Measurements from ENCODE around the gene RAB7A.

Gene RAB7A

DNA sequence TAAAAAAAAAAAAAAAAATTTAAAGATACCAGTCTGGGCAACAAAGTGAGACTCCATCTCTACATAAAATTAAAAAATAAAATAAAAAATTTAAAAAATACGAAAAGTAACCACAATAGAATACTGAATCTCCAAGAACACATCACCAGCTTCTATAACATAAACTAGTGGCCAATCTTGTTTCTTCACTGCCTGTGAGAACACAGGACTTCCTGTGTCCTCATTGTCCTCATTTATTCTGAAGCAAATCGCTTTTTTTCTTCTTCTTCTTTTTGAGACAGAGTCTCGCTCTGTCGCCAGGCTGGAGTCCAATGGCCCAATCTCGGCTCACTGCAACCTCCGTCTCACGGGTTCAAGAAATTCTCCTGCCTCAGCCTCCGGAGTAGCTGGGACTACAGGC, 28.6 kb upstream of the RAB7A start:
- no peak overlapping the region for H3K27ac ChIP-seq
- H3K36me3 ChIP-seq = no peaks in the 10 kb centered on the region
- H3K4me1 ChIP-seq = peaks cover 37% of the 10 kb centered on the region
- no peaks in the 10 kb centered on the region for H3K9me3 ChIP-seq
- H3K9ac ChIP-seq = no peak overlapping the region
- 0 out of 2 replicates have a peak, but pooled peaks cover 5% of the 10 kb centered on the region for H3K27me3 ChIP-seq
- no peak overlapping the region for H3K4me3 ChIP-seq
- no peak for TF ChIP-seq Cebpa-rat (IDR thresholded peaks at IDR 0.05)
- no peak overlapping the region for H3K4me2 ChIP-seq
- H4K20me1 ChIP-seq = no peaks in the 10 kb centered on the region

DNA sequence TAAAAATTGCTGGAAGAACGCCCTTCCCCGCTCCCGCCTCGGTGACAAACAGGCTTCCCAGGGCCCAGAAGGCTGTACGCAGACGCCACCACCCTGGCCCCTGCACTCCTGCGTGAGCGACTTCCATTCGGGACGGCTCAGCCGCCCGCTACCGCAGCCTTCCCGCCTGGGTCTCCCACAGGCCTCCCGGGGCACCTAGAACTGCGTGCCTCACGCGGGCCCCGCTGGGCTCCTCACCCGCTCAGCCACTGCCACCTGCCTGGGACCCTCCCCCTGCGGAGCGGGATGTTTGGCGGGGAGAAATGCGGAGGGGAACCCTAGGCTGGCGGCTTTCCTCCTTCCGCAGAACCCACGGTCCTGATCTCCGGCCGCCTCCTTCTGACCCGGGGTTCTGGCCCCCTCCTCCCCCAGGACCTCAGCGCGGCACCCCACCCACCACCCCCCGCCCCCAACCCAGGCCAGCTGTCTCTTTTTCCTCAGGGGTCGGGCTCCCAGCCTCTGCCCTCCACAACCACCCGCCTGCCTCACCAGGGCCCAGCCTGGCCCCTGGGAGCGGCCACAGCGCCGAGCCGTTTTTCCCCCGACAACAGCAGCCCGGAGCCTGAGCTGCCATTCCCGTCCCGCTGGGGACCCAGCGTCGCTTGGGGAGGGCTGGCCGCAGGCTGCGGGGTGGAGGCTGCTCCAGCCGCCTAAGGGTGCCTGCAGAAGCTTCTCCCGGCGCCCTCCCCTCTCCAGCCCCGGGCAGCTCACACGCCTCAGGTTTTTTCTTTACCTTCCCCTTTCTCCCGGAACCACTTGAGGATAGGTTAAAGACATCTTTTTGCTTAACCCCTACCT, 27.6 kb upstream of the RAB7A start:
- no peaks in the 10 kb centered on the region for H3K36me3 ChIP-seq
- H4K20me1 ChIP-seq = no peaks in the 10 kb centered on the region
- TF ChIP-seq Cebpa-rat (IDR thresholded peaks at IDR 0.05) = no peak
- 0 out of 2 replicates have a peak, but pooled peaks cover 5% of the 10 kb centered on the region for H3K27me3 ChIP-seq
- H3K9ac ChIP-seq = peak overlapping the region; percentile 78
- H3K9me3 ChIP-seq = no peaks in the 10 kb centered on the region
- peaks cover 37% of the 10 kb centered on the region for H3K4me1 ChIP-seq
- peak overlapping the region; percentile 74 for H3K27ac ChIP-seq
- H3K4me3 ChIP-seq = peak overlapping the region; percentile 69
- H3K4me2 ChIP-seq = peak overlapping the region; percentile 93

DNA sequence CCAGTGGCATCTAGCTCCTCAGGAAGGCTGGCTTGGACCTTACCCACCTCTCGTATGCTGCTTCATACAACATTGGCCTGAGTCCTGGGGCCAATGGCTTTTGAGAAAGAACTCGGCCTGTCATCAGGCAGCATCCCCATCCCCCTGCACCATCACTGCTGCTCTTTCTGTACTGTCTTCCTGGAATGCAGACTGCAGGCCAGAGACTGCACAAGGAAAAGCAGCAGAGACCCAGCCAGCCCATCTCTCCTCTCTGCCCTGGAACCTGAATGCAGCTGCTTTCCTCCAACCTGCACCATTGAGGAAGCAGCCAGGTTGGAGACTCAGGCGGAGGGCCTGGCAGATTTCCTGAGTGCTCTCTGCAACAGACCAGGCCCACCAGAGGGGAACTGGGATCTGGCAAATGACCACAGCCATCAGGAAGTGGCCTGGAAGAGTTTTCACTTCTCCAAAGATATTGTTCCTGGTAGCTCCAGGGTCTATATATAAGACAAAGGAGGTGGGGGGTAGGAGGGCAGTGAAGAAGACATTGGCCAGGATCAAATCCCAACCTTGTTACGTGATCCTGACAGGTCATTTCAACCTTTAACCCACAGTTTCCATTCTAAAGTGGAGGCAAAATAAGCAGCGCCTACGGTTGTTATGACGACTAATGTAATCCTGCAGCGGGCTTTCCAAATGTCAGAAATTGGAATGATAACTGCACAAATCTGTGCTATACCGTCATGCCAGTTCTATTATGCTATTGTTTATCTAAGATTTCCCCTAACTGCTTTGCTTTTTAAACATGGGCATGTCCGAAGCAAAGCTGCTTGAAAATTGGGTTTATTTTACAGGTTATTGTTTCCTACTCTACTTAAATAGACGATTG, 24.4 kb upstream of the RAB7A start:
- no peaks in the 10 kb centered on the region for H4K20me1 ChIP-seq
- 0 out of 2 replicates have a peak, but pooled peaks cover 5% of the 10 kb centered on the region for H3K27me3 ChIP-seq
- no peak overlapping the region for H3K9ac ChIP-seq
- no peak overlapping the region for H3K4me3 ChIP-seq
- no peaks in the 10 kb centered on the region for H3K36me3 ChIP-seq
- H3K4me1 ChIP-seq = peaks cover 36% of the 10 kb centered on the region
- no peak for TF ChIP-seq Cebpa-rat (IDR thresholded peaks at IDR 0.05)
- H3K4me2 ChIP-seq = no peak overlapping the region
- no peaks in the 10 kb centered on the region for H3K9me3 ChIP-seq
- no peak overlapping the region for H3K27ac ChIP-seq

DNA sequence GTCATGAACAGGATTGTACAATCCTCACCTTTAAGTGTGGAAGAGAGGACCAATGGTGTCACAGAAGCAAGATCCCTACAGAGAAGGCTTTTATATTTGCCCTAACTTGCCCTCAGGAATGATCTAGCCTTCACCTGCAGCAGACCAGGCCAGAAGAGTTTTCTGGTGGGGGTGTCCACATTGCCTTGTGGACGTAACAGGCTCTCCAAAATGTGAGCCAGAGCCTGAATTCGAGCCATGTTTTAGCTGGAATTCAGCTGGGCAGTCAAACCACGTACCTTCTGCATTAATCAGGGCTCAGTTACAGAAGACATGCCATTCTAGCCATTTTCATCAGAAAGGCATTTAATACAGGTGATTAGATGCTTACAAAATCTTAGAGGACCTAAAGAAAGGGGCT, 23.6 kb upstream of the RAB7A start:
- 0 out of 2 replicates have a peak, but pooled peaks cover 5% of the 10 kb centered on the region for H3K27me3 ChIP-seq

DNA sequence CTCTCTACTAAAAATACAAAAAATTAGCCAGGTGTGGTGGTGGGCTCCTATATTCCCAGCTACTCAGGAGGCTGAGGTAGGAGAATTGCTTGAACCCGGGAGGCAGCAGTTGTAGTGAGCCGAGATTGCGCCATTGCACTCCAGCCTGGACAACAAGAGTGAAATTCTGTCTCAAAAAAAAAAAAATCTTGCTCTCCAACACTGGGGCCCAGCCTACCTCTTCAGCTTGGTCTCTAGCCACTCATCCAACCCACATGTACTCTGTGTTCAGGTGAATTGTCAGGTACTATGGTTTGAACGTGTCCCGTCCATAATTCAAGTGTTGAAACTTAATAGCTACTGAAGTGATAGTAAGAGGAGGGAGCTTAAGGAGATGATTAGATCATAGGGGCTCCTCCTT, 22.4 kb upstream of the RAB7A start:
- H3K4me2 ChIP-seq = no peak overlapping the region
- H3K27ac ChIP-seq = no peak overlapping the region
- no peaks in the 10 kb centered on the region for H3K27me3 ChIP-seq
- no peaks in the 10 kb centered on the region for H3K9me3 ChIP-seq
- no peaks in the 10 kb centered on the region for H4K20me1 ChIP-seq
- no peak overlapping the region for H3K4me3 ChIP-seq
- TF ChIP-seq Cebpa-rat (IDR thresholded peaks at IDR 0.05) = no peak
- peaks cover 18% of the 10 kb centered on the region for H3K4me1 ChIP-seq
- no peak overlapping the region for H3K9ac ChIP-seq
- H3K36me3 ChIP-seq = no peaks in the 10 kb centered on the region

More for the DNA sequence above, 23.6 kb upstream of the RAB7A start:
- Histone ChIP-seq H3K36me3 (no peaks in the 10 kb centered on the region), H3K27ac (no peak overlapping the region), H3K4me2 (no peak overlapping the region), H3K4me3 (no peak overlapping the region), H4K20me1 (no peaks in the 10 kb centered on the region), H3K4me1 (peaks cover 27% of the 10 kb centered on the region), H3K9me3 (no peaks in the 10 kb centered on the region), H3K9ac (no peak overlapping the region)
- TF ChIP-seq Cebpa-rat (IDR thresholded peaks at IDR 0.05) = no peak

GRCh38 chr3:128706086-128706615, 19.8 kb upstream of the RAB7A start:
- no peak for TF ChIP-seq Cebpa-rat (IDR thresholded peaks at IDR 0.05)
- no peak overlapping the region for H3K27ac ChIP-seq
- H3K9ac ChIP-seq = no peak overlapping the region
- H3K36me3 ChIP-seq = no peaks in the 10 kb centered on the region
- peaks cover 19% of the 10 kb centered on the region; the same call in 1 of the 2 replicates for H3K4me1 ChIP-seq
- H3K27me3 ChIP-seq = no peaks in the 10 kb centered on the region
- H3K9me3 ChIP-seq = no peaks in the 10 kb centered on the region
- no peaks in the 10 kb centered on the region for H4K20me1 ChIP-seq
- no peak overlapping the region for H3K4me2 ChIP-seq
- H3K4me3 ChIP-seq = no peak overlapping the region

GRCh38 chr3:128707928-128708494, 18.0 kb upstream of the RAB7A start:
- Histone ChIP-seq H3K9ac (no peak overlapping the region), H3K9me3 (no peaks in the 10 kb centered on the region), H3K4me2 (no peak overlapping the region), H4K20me1 (no peaks in the 10 kb centered on the region), H3K27ac (no peak overlapping the region), H3K4me3 (no peak overlapping the region), H3K4me1 (peaks cover 12% of the 10 kb centered on the region; the same call in 1 of the 2 replicates), H3K36me3 (no peaks in the 10 kb centered on the region), H3K27me3 (no peaks in the 10 kb centered on the region)
- TF ChIP-seq Cebpa-rat (IDR thresholded peaks at IDR 0.05) = no peak

- no peak overlapping the region for H3K9ac ChIP-seq
- H3K27ac ChIP-seq = no peak overlapping the region
- no peak overlapping the region for H3K4me3 ChIP-seq
- H4K20me1 ChIP-seq = no peaks in the 10 kb centered on the region
- H3K4me2 ChIP-seq = no peak overlapping the region
- peaks cover 12% of the 10 kb centered on the region; the same call in 1 of the 2 replicates for H3K4me1 ChIP-seq
- TF ChIP-seq Cebpa-rat (IDR thresholded peaks at IDR 0.05) = no peak
- H3K27me3 ChIP-seq = no peaks in the 10 kb centered on the region
- no peaks in the 10 kb centered on the region for H3K36me3 ChIP-seq
- H3K9me3 ChIP-seq = no peaks in the 10 kb centered on the region
These were observed 16.9 kb upstream of the RAB7A start for GRCh38 chr3:128709038-128709437.

- peaks cover 15% of the 10 kb centered on the region for H3K4me1 ChIP-seq
- H4K20me1 ChIP-seq = no peaks in the 10 kb centered on the region
- no peak overlapping the region for H3K4me2 ChIP-seq
- H3K36me3 ChIP-seq = no peaks in the 10 kb centered on the region
- TF ChIP-seq Cebpa-rat (IDR thresholded peaks at IDR 0.05) = no peak
- H3K27ac ChIP-seq = no peak overlapping the region
- no peak overlapping the region for H3K4me3 ChIP-seq
- H3K27me3 ChIP-seq = no peaks in the 10 kb centered on the region
- no peak overlapping the region for H3K9ac ChIP-seq
- H3K9me3 ChIP-seq = no peaks in the 10 kb centered on the region
These were observed 16.3 kb upstream of the RAB7A start for GRCh38 chr3:128709506-128710210.
